Left ventricle myocardium superior (tissue), 1 donor: Measurements from ENCODE around the gene SAMD7. TPM values are rescaled to one million over a fixed set of nuclear protein-coding genes. Genes with fewer than 3 reads are reported as not detected.

Experiments
- ATAC-seq: fragments of 200-7000 bp; cut with Tn5 transposase; one replicate; pipeline ENCODE4 v1.9.1; 2020; ENCODE audit warnings: mild to moderate bottlenecking, moderate library complexity
- DNase-seq: peaks from one replicate; pipeline ENCODE4 v3.0.0-alpha.2; 2020
- intact Hi-C: fragments of 100-400 bp; cut with micrococcal nuclease; formaldehyde crosslinking; loops from one replicate; pipeline ENCODE4 v1.11.0; 2022
- long read RNA-seq: library from polyadenylated mRNA; unstranded; transcript quantifications from one replicate; pipeline ENCODE4 v2.0.0, GENCODE V29; 2021
- total RNA-seq: library from RNA; stranded (reverse); fragmentation: NEBNext Ultra II Directional; extraction: Animal tissue kit (Norgen Biotek cat#: 25700); gene quantifications from one replicate; pipeline ENCODE4 v1.2.1, GENCODE V29; 2021
- donor health status: DM: no; HTN: yes; CAD: no; lungs with severe emphysema.

SAMD7 gene, protein sequence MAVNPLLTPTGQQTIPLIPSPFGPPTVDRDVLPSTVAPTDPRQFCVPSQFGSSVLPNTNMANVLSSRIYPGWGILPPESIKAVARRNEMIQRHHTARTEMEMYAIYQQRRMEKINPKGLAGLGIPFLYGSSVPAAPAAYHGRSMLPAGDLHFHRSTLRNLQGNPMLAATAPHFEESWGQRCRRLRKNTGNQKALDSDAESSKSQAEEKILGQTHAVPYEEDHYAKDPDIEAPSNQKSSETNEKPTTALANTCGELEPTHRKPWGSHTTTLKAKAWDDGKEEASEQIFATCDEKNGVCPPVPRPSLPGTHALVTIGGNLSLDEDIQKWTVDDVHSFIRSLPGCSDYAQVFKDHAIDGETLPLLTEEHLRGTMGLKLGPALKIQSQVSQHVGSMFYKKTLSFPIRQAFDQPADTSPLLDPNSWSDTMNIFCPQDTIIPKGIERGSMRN
- not detected for total RNA-seq
- long read RNA-seq, result 0 reads

DNA sequence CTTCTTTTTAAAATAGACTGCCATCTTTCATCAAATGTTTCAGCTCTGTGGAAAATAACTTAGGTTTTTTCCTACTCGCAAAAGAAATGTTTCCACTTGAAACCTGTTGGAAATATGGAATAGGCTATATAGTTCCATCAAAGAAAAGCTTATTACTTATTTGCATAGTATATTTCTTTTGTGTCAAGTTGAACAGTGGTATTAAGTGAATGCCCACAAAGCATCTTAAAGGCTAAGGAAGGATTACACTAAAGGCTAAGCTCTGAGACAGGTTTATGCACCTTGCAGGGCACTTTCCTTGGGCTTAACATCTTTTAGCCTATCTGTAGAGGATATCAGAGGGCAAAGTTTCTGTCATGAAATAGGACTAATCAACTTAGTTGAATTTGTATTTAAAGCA lies at the start of gene SAMD7:
TSS of gene SAMD7 (plus strand) at position 301 of the 400 bp plus-strand sequence. CDS start 7,927 bp downstream, outside the sequence.
- DNase-seq (no peak), ATAC-seq (no peak)
- intact Hi-C loops, result no loop called here

DNA sequence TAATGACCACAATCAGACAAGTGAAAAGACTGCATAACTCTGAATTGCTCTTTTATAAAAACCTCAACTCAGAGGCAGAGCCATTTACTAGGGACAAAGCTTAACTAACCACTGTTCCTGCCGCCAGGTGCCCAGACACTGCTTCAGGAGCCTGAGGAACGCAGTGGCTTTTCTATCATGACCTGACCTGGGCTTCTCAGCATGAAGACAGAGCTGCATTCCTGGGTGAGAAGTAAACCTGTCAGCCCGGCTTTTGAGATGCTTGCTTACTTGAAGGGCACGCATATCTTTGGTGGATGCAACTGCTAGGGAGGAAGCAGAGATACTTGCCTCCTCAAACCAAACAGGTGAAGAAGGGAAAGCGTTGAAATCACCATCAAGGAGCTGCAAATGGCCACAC lies 49.5 kb upstream of the SAMD7 start:
- intact Hi-C loops, result no loop called here
- DNase-seq (no peak), ATAC-seq (no peak)

DNA sequence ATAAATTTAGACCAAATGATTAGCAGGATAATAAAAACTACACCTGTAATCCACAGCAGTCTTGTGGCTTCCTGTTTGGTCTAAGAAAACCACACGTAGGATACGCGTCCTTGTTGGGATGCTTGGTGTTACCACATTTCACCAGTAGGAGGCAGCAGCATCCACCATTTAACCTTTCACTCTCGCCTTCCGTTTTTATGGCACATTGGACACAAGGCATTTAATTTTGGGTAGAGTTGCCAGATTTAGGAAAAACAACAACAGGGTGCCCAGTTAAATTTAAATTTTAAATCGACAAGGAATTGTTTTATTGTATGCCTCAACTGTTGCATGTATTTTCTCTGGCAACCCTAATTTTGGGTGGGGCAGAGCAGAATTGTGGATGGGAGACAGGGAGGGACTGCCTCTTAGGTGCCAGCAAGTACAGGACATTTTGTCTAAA lies 47.9 kb upstream of the SAMD7 start:
- intact Hi-C loops, result no loop called here
- ATAC-seq (peak; percentile 76), DNase-seq (peak; percentile 46)

DNA sequence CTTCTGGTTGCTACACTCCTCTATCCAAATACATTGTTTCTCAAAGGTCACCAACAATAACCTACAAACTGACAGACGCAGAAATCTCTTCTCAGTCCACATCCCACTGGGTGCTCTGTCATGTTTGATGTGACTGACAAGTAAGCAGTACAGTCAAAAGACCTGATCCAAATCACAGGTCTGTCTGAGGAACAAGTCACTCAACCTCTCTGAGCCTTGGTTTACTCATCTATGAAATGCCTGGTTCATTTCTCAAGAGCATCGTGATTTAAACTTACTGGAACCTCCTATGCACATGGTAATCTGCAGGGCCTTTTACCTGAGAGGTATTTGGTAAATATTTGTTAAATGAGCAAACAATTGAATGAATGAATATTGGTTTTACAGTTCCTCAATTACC lies 47.1 kb upstream of the SAMD7 start:
- DNase-seq (no peak), ATAC-seq (no peak)
- intact Hi-C loops, result no loop called here

DNA sequence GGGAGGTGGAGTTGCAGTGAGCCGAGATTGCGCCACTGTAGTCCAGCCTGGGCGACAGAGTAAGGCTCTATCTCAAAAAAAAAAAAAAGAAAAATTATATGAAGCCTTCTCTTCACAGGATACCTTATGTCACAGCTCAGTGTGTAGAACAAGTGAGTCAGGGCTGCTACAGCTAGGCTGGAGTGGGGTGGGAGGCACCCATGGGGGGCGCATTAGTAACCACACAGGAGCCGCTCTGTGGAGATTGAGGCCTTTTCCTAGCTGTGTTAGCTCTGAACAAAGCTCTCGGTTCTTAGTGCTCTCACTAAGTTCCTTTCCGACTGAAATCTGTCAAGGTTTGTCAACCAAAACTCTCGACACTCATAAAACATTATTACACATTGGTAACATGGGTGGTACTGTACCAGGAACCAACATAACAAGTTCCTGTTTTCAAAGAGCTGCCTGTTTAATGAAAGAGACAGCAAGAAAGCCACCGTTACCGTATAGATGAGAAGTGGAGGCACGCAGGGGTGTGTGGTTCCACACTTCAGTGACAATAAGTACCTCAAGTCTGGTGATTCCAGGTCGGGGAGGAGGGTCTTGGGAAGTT lies 46.1 kb upstream of the SAMD7 start:
- intact Hi-C loops, result no loop called here

DNA sequence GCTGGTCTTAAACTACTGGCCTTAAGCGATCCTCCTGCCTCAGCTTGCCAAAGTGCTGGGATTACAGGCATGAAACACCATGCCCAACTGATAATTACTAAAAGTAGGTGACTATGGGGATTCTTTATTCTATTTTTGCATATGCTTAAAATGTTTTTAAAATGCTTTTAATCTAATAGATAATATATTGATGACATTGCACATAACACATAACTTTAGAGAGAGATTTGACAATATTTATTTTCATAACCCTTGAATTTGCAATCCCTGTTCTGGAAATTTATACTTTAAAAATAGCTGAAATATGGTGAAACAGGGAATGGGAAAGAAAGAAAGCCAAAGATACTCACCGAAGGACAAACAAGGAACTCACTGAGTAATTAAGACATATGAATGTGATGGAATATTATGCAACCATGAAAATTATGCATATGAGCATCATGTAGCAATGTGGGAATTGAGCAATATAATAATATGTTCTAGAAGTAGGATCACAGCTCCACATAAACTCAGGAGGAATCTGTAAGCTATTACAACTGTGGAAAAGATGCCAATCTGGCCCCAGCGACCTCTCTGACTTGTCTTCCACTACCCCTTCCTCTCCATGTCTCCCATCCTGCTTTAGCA lies 43.7 kb upstream of the SAMD7 start:
- intact Hi-C loops, result no loop called here
- DNase-seq (no peak), ATAC-seq (no peak)

More for the DNA sequence above, 46.1 kb upstream of the SAMD7 start:
- DNase-seq (no peak), ATAC-seq (no peak)

DNA sequence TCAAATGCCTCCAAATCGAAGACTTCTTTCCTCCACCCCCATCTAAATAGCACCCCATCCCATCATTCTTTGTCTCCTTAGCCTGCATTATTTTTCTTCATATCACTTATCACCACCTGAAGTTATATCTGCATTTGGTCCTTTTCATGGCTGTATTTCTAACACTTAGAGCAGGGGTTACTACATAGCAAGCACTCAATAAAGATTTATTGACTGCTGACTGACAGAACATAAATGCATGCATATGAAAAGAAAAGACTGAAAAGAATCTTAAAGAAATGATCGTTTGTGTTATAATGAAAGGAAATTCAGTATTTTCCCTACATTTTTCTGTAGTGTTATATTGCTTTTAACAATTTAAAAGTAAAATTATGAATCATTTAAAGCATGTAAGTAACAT lies 43.0 kb upstream of the SAMD7 start:
- ATAC-seq (no peak), DNase-seq (no peak)
- intact Hi-C loops, result no loop called here

DNA sequence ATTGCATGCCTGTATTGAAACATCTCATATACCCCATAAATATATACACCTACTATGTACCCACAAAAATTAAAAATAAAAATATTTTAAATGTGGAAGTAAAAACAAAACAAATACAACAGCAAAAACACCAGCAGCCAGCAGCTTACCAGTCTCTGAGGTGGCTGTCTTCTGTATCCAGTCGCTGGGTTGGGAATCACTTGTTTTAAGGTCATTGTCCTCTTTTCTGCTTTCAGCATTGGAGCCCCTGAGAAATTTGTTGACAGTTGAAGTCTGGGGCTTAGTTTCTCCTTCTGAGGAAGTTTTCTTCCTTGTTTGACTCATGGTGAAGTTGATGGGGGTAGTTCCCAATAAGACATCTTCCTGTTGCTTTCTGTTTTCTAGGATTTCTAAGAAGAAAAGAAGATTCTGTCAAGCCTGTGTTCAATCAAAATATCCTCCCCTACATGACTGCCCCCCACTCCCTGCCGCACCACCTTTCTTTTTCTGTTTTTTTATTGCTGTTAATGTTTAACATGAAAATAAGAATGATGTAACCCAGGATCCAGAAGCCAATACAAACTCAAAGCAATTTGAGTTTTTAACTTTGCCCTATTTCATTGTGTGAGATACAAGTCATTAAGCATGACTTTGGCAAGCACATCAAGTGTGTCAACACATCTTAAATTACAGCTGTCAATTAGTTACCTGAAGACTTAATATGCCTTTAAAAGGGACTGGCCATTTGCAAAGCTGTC lies 41.7 kb upstream of the SAMD7 start, which contains the start of gene LRRC31:
TSS of gene LRRC31 (minus strand) at position 452 of the 737 bp plus-strand sequence. CDS start at position 324, 128 bp downstream.
- intact Hi-C loops, result no loop called here
- DNase-seq (no peak), ATAC-seq (no peak)

DNA sequence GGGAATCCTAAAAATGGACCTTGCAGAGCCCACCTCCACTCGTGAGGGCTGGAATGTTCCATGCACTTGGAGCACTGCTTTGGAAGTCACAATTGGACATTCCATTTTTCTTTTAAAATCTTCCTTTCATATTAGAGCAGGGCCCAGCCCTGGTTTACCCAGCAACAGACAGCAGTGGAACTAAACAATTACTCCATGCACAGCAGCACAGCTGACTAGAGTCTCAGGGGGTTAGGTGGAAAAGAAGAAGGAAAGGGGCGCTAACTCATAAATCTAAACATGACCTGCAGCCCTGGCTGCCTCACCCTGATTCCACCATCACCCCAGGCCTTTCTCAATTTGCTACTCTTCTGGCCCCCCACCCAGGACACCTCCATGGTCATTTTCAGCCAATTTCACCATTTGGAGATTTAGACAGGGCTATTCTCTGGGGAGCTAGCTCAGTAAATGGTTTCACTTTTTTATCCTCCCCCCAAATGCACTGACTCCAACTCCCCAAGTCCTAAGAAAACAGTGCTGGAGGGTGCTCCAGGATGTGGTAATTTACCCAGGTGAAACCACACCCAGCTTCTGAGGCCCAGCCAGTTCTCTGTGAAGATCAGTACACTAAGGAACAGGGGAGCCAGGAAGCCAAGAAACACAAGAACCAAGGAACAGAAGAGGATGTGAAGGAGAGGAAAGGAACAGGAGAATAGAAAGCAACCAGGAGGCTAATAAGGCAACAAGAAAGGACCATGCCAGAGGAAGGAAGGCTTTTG lies 40.1 kb upstream of the SAMD7 start:
- DNase-seq, result no peak
- intact Hi-C loops, result no loop called here
- no peak for ATAC-seq

DNA sequence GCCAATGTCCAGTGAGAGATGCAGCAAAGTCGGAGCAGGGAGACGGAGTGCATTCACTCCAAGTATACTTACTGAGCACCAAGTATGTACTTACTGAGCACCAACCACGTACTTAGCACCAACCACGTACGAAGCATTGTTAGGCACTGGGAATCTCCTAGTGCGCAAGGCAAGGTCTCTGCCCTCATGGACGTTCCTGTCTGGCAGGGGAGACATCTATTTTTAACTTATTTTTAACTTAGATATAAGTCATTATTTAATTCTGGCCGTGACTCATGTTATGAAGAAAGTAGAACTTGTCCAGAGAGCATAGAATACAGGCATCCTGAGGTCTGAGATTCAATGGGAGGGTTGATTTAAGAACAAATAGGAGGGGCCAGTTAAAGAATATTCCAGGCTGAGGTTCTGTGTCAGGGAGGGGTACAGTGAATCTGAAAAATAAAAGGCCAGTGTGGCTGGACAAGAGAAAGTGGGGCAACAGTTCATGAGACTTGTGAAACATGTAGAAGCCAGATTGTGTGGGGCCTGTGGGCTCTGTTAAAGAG lies 32.3 kb upstream of the SAMD7 start:
- no peak for DNase-seq
- peak; percentile 36 for ATAC-seq
- intact Hi-C loops, result no loop called here

DNA sequence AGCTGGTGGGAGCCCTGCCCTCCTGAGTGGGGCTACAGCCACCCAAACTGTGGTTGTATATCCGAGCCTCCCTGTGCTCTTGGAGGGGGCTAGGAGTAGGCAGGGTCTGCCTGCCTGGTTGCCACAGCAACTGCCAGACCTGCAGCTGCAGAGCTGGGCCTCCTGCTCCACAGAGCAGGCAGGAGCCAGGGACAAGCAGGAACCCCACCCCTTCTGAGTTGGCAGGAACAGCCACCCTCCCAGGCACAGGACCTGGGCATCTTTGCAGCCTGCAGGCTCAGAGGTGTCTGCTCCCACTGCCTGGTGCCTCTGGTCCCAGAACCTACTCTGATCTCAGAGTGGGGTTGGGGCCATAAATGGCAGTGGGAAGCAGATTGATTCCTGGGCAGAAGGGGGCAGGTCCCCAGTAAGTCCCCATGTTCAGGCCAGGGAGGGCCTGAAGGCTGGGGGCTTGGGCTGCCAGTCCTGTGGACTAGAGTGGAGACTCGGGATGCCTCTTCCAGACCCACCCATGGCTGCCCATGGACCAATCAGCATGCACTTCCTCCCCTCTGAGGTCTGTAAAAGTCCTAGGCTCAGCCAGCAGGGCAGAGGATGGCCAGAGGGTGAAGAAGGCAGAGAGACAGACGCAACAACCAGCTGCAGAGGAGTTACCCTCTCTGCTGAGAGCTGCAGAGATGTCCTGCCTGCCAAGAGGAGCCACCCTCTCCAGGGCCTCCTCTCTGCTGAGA lies 31.4 kb upstream of the SAMD7 start:
- ATAC-seq (peak; percentile 35), DNase-seq (no peak)
- intact Hi-C loops, result no loop called here

DNA sequence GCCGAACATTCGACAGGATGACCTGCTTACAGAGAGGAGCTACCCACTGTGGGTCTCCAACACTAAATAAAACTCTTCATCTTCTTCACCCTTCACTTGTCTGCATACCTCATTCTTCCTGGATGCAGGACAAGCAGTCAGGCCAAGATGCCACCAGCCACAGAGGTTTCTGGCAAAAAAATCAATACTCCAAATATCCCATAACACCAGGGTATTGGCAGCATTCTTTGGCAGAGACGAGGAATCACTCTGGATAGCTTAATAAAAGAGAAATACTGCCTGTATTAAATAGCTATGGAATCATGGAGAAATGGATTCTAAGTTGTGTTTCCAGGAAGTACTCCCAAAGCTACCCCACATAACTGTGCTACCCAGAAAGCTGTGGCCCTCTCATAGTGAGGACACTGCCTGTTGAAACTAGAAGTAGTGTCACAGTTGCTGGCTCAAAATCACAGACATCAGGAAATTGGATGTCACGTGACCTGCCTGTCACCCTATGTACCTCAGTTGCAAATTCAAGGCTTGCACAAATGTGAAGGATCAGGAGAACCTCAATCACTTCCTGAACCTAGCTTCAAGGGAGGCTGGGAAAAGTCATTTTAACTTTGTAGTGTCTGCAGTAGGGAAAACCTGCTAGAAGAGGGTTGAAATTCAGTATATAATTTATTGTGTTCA lies 30.7 kb upstream of the SAMD7 start:
- intact Hi-C loops, result no loop called here

DNA sequence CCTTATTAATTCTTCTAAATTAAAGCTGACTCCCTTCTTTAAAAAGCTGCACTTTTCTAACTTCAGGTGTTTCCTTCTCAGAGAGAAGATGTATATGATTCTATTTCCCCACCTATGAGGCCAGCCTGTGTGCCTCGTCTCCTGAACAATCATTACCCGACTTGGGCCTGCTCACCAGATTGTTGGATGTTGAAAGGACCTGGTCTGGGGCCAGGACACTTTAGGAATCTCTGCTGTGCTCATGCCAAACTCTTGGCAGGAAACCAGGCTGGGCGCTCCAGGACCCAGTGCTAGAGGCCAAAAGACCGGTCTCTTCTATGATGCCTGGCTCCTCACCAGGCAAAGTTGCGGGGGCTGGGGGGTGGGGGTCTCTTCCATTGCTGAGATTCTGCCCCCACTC lies 24.7 kb upstream of the SAMD7 start:
- DNase-seq (peak; percentile 82), ATAC-seq (peak; percentile 100)
- intact Hi-C loops, result no loop called here

More for the DNA sequence above, 30.7 kb upstream of the SAMD7 start:
- ATAC-seq (no peak), DNase-seq (no peak)

DNA sequence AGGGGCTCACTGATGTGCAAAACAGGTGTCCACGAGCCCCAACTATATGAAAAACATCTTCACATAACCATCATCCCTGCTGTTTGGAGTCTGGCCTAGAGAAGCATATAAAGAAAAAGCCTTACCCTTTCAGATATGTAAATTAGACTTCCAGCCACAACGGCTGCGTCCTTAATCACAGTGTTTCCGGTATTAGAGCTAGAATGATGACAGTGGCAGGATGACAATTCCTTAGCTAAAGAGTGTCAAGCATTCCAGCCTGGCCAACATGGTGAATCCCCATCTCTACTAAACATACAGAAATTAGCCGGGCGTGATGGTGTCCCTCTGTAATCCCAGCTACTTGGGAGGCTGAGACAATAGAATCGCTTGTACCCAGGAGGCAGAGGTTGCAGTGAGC lies 19.5 kb upstream of the SAMD7 start:
- DNase-seq (no peak), ATAC-seq (no peak)
- intact Hi-C loops, result no loop called here

DNA sequence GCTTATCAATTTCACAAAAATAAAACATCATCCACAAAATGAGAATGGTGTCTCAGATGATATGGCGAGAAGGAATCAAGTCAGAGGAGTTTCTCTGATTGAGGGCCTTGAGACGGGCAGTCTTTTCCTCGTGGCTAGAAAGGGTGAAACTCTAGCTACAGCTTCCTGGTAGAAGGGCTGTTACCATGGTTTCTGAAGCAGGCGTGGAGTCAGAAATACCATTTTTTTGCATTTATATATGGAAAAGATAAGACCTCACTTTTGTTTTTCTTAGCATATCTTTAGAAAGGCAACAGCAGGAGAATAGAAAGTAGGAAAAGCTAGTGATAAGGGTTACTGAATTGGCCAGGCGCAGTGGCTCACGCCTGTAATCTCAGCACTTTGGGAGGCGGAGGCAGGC lies 17.3 kb upstream of the SAMD7 start:
- DNase-seq (no peak), ATAC-seq (no peak)
- intact Hi-C loops, result no loop called here

DNA sequence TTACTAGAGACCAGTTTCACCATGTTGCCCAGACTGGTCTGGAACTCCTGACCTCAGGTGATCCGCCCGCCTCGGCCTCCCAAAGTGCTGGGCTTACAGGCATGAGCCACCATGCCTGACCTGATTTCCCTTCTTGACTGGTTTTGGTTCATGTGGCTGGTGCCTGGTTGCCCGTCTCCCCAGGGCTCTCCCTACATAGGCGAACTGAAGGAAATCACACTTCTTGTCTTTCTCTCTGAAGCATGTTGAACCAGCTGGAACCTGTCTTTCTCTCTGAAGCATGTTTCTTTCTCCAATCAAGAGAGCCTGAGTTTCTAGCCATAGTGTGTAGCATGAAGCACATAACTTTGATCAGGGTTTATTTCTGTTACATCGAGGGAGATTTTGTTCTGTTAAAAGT lies 16.3 kb upstream of the SAMD7 start:
- DNase-seq (no peak), ATAC-seq (no peak)
- intact Hi-C loops, result no loop called here

DNA sequence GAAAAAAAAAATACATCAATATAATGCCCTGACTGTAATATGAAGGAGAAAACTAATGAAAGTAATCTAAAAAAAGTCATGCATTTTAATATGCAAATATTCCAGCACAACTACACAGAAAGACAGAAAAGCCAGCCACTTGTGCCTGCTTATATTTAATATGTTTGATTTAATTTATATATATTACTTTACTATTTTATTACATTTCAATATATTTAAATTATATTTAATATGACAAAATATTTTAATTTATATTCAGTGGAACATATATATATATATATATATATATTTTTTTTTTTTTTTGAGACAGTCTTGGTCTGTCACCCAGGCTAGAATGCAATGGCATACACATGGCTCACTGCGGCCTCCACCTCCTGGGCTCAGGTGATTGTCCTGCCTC lies 14.1 kb upstream of the SAMD7 start:
- ATAC-seq (no peak), DNase-seq (no peak)
- intact Hi-C loops, result no loop called here
